HCT116 (cell line): ENCODE measurements around the gene BEND7. TPM values are rescaled to one million over a fixed set of nuclear protein-coding genes. Genes with fewer than 3 reads are reported as not detected.
A peak's percentile ranks its signal among the peaks of the same experiment; 100 is the strongest.

ENCODE experiments used
- ATAC-seq: fragments of 200-7000 bp; cut with Tn5 transposase; 2 replicates; pipeline ENCODE4 v1.9.1; 2020; ENCODE audit warnings: mild to moderate bottlenecking, moderate library complexity
- BruUV-seq: library from RNA; stranded (reverse); fragments of 400-500 nt; replicated peaks from 2 replicates; lab custom pipeline; 2021; lab: Mats Ljungman, UMichigan
- CTCF ChIA-PET: fragments of 300-600 bp; sonication (Branson Sonifier 250); formaldehyde crosslinking; loops from one replicate; lab custom pipeline; 2021; ENCODE audit warnings: antibody characterized with exemption; lab: Charles Lee
- POLR2A ChIA-PET: fragments of 300-600, 350-600 bp; sonication (Branson Sonifier 250); formaldehyde crosslinking; loops from one replicate; lab custom pipeline; 2021; ENCODE audit warnings: antibody characterized with exemption; lab: Charles Lee
- RAD21 ChIA-PET, 2 experiments: fragments of 300-600 bp; sonication (Branson Sonifier 250); formaldehyde crosslinking; loops; one replicate each; lab custom pipeline; 2023; ENCODE audit warnings: low total read pairs in 2 of 2; ENCODE audit not compliant: uncharacterized antibody in 2 of 2, unreplicated experiment in 2 of 2, low non-redundant PET in 1 of 2; lab: Charles Lee
- DNase-seq: peaks from one replicate; pipeline ENCODE4 v3.0.0-alpha.2; 2010; ENCODE audit warnings: low read depth, low spot score
- H2AFZ ChIP-seq: fragments of 200-600 bp; shearing (Covaris generic), sonication (generic); 2 replicates; pipeline ENCODE4 v1.6.1; 2017; ENCODE audit warnings: low read depth, mixed run types, mixed read lengths, antibody characterized with exemption, low read length; ENCODE audit not compliant: poor library complexity, severe bottlenecking
- H3K27ac ChIP-seq: 2 replicates; pipeline ENCODE4 v1.5.1; 2012; ENCODE audit warnings: low read depth, low read length
- H3K27me3 ChIP-seq: fragments of 200-600 bp; sonication (generic); 2 replicates; pipeline ENCODE4 v1.6.1; 2016; ENCODE audit warnings: mixed run types, low read length, mixed read lengths; ENCODE audit not compliant: insufficient read depth
- H3K36me3 ChIP-seq, 2 experiments: fragments of 200-500 bp in 1 of 2; fragments of 200-600 bp in 1 of 2; sonication (Bioruptor generic) in 1 of 2; sonication (generic) in 1 of 2; 2 replicates each; pipeline versions ENCODE4 v1.5.1 to v1.6.1; 2014 to 2016; ENCODE audit warnings: low read length in 2 of 2, inconsistent platforms in 1 of 2, mixed read lengths in 1 of 2, mixed run types in 1 of 2; ENCODE audit not compliant: insufficient read depth in 2 of 2, control insufficient read depth in 1 of 2
- H3K4me1 ChIP-seq, 2 experiments: fragments of 200-600 bp in 1 of 2; sonication (generic) in 1 of 2; 2 replicates each; pipeline versions ENCODE4 v1.5.1 to v1.6.1; 2012 to 2017; ENCODE audit warnings: low read length in 2 of 2, inconsistent platforms in 1 of 2, mild to moderate bottlenecking in 1 of 2, mixed read lengths in 1 of 2, mixed run types in 1 of 2, moderate library complexity in 1 of 2; ENCODE audit not compliant: insufficient read depth in 2 of 2, control insufficient read depth in 1 of 2
- H3K4me2 ChIP-seq: fragments of 200-600 bp; sonication (generic); 2 replicates; pipeline ENCODE4 v1.6.1; 2017; ENCODE audit warnings: mixed run types, low read length, mixed read lengths
- H3K4me3 ChIP-seq, 2 experiments: fragments of 200-600 bp in 1 of 2; sonication (generic) in 1 of 2; replicated peaks in 1 of 2; 2 replicates each; pipeline ENCODE4 v1.5.1; 2011 to 2016; ENCODE audit warnings: low read length in 2 of 2, control low read depth in 1 of 2, low read depth in 1 of 2, mild to moderate bottlenecking in 1 of 2, mixed read lengths in 1 of 2, mixed run types in 1 of 2
- H3K79me2 ChIP-seq: fragments of 200-600 bp; sonication (generic); 2 replicates; pipeline ENCODE4 v1.6.1; 2017; ENCODE audit warnings: mild to moderate bottlenecking, mixed run types, low read length, moderate library complexity, mixed read lengths; ENCODE audit not compliant: insufficient read depth
- H3K9ac ChIP-seq: fragments of 200-600 bp; sonication (generic); 2 replicates; pipeline ENCODE4 v1.6.1; 2016; ENCODE audit warnings: low read length, mixed read lengths
- H3K9me2 ChIP-seq: fragments of 200-600 bp; sonication (generic), shearing (Covaris generic); 2 replicates; pipeline ENCODE4 v1.6.1; 2017; ENCODE audit warnings: mixed run types, mild to moderate bottlenecking, moderate library complexity; ENCODE audit not compliant: insufficient read depth
- H3K9me3 ChIP-seq, 2 experiments: fragments of 200-500 bp in 1 of 2; fragments of 200-600 bp in 1 of 2; sonication (Bioruptor generic) in 1 of 2; sonication (generic) in 1 of 2; 2 replicates each; pipeline ENCODE4 v1.6.1; 2014 to 2017; ENCODE audit warnings: low read length in 2 of 2, mixed read lengths in 2 of 2, inconsistent platforms in 1 of 2, low read depth in 1 of 2, mild to moderate bottlenecking in 1 of 2, mixed run types in 1 of 2, moderate library complexity in 1 of 2; ENCODE audit not compliant: control insufficient read depth in 1 of 2, insufficient read depth in 1 of 2
- H4K20me1 ChIP-seq: fragments of 200-600 bp; sonication (generic), shearing (Covaris generic); 2 replicates; pipeline ENCODE4 v1.6.1; 2017; ENCODE audit warnings: mixed run types, mild to moderate bottlenecking, moderate library complexity; ENCODE audit not compliant: insufficient read depth
- CTCF ChIP-seq, 3 experiments: fragments of 200-600 bp in 1 of 3; sonication (generic) in 1 of 3; IDR thresholded peaks in 2 of 3; conservative IDR thresholded peaks in 1 of 3; 2 replicates each; pipeline ENCODE4 v1.5.1; 2012 to 2017; ENCODE audit warnings: low read depth in 2 of 3, low read length in 2 of 3, antibody characterized with exemption in 1 of 3, borderline replicate concordance in 1 of 3, control low read depth in 1 of 3, mild to moderate bottlenecking in 1 of 3, mixed read lengths in 1 of 3, mixed run types in 1 of 3, moderate library complexity in 1 of 3; ENCODE audit not compliant: insufficient read depth in 1 of 3
- EZH2 ChIP-seq: fragments of 200-600 bp; sonication (generic); IDR thresholded peaks from 2 replicates; pipeline ENCODE4 v1.6.1; 2017; ENCODE audit warnings: antibody characterized with exemption, mixed run types
- FOSL1 ChIP-seq: IDR thresholded peaks from 2 replicates; pipeline ENCODE4 v1.6.1; 2012; ENCODE audit warnings: low read depth
- MAX ChIP-seq: IDR thresholded peaks from 2 replicates; pipeline ENCODE4 v1.6.1; 2012
- POLR2A ChIP-seq: IDR thresholded peaks from 2 replicates; pipeline ENCODE4 v1.7.0; 2011; ENCODE audit warnings: borderline replicate concordance; ENCODE audit not compliant: insufficient read depth, insufficient read length; ENCODE audit errors: extremely low read depth
- ZBTB33 ChIP-seq: IDR thresholded peaks from 2 replicates; pipeline ENCODE4 v1.6.1; 2011; ENCODE audit warnings: mild to moderate bottlenecking, low read length, moderate library complexity; ENCODE audit not compliant: insufficient replicate concordance; ENCODE audit errors: extremely low read depth
- intact Hi-C: fragments of 100-400 bp; cut with micrococcal nuclease; formaldehyde crosslinking; loops from 2 replicates; pipeline ENCODE4 v1.10.0; 2022
- total RNA-seq: library from RNA; stranded (reverse); gene quantifications from one replicate; pipeline ENCODE4 v1.2.1, GENCODE V29; 2021; ENCODE audit not compliant: unreplicated experiment

Gene BEND7
- total RNA-seq, 1 experiment from 2014 or later = 13.8 TPM

- Histone ChIP-seq H3K9me2 (no peaks in the 10 kb centered on the region), H3K27me3 (no peaks in the 10 kb centered on the region), H3K4me3 (no peak overlapping the region), H3K9ac (no peak overlapping the region), H3K79me2 (no peaks in the 10 kb centered on the region), H3K36me3 (no peaks in the 10 kb centered on the region), H3K9me3 (0 out of 4 replicates have a peak, but pooled peaks cover 0 to 6% of the 10 kb centered on the region in 2 experiments), H2AFZ (no peak overlapping the region), H4K20me1 (no peaks in the 10 kb centered on the region), H3K4me1 (peaks cover 0 to 5% of the 10 kb centered on the region in 2 experiments; a peak in 1 of 4 replicates), H3K4me2 (no peak overlapping the region), H3K27ac (no peak overlapping the region)
- ChIA-PET CTCF (no interaction called here), RAD21 (no interaction called here), POLR2A (no interaction called here)
- intact Hi-C loops = no loop called here
- BruUV-seq = no TSS peak
- DNase-seq (no peak), ATAC-seq (no peak)
- TF ChIP-seq FOSL1 = no peak
- no peak for TF ChIP-seq POLR2A
- no peak for TF ChIP-seq ZBTB33
These were observed 129.1 kb downstream of the BEND7 start for GRCh38 chr10:13399752-13400151.

GRCh38 chr10:13399236-13399635 is 129.6 kb downstream of the BEND7 start:
- Histone ChIP-seq H3K36me3 (no peaks in the 10 kb centered on the region), H3K27ac (no peak overlapping the region), H4K20me1 (no peaks in the 10 kb centered on the region), H3K9ac (no peak overlapping the region), H3K4me3 (no peak overlapping the region), H2AFZ (no peak overlapping the region), H3K27me3 (no peaks in the 10 kb centered on the region), H3K9me2 (no peaks in the 10 kb centered on the region), H3K9me3 (0 out of 4 replicates have a peak, but pooled peaks cover 0 to 6% of the 10 kb centered on the region in 2 experiments), H3K79me2 (no peaks in the 10 kb centered on the region), H3K4me2 (no peak overlapping the region), H3K4me1 (peaks cover 0 to 5% of the 10 kb centered on the region in 2 experiments; a peak in 1 of 4 replicates)
- ChIA-PET CTCF (interaction anchor here (0.7 kb wide), 1 partner anchor 20 kb away, joined by 3 read pairs; no protein-coding TSS in a partner anchor), RAD21 (no interaction called here), POLR2A (no interaction called here)
- DNase-seq = no peak
- intact Hi-C loops = no loop called here
- TF ChIP-seq CTCF (IDR thresholded peaks at IDR 0.05 in 2 of 3, conservative IDR thresholded peaks at IDR 0.05 in 1 of 3; ENCODE audit: borderline replicate concordance in 1 of 3, insufficient read depth in 1 of 3, low read depth in 2 of 3, low read length in 2 of 3) = peak in 1 of 3 experiments; percentile 22; a peak in 1 of 6 replicates
- TF ChIP-seq FOSL1 = no peak
- TF ChIP-seq MAX = no peak
- TF ChIP-seq EZH2 = no peak
- BruUV-seq = no TSS peak
- no peak for ATAC-seq
